Caco-2 (cell line): ENCODE results near the gene CACNA1G. TPM values are rescaled to one million over a fixed set of nuclear protein-coding genes. Genes with fewer than 3 reads are reported as not detected.
A peak's percentile ranks its signal among the peaks of the same experiment; 100 is the strongest.

Experiments
- BruUV-seq: library from RNA; stranded (reverse); fragments of 400-500 nt; replicated peaks from 2 replicates; lab custom pipeline; 2021; lab: Mats Ljungman, UMichigan
- CTCF ChIA-PET: fragments of 300-600 bp; sonication (Branson Sonifier 250); formaldehyde crosslinking; loops from one replicate; lab custom pipeline; 2022; ENCODE audit warnings: antibody characterized with exemption; lab: Charles Lee
- POLR2A ChIA-PET: fragments of 300-600 bp; sonication (Branson Sonifier 250); formaldehyde crosslinking; loops from one replicate; lab custom pipeline; 2022; ENCODE audit warnings: antibody characterized with exemption; lab: Charles Lee
- DNase-seq, 2 experiments: peaks; one replicate each; pipeline versions ENCODE4 v3.0.0 to v3.0.0-alpha.2; 2020 to 2022
- H3K27me3 ChIP-seq: replicated peaks from 2 replicates; pipeline ENCODE4 v1.6.0; 2011; ENCODE audit warnings: low read length; ENCODE audit not compliant: control insufficient read depth, insufficient read depth
- H3K36me3 ChIP-seq: 2 replicates; pipeline ENCODE4 v1.5.1; 2011; ENCODE audit warnings: low read length; ENCODE audit not compliant: control insufficient read depth, insufficient read depth
- H3K4me1 ChIP-seq: fragments of 250-450 bp; sonication (Bioruptor Pico); 2 replicates; pipeline ENCODE4 v1.5.1; 2020; ENCODE audit warnings: mild to moderate bottlenecking
- H3K4me3 ChIP-seq: 2 replicates; pipeline ENCODE4 v1.5.1; 2011; ENCODE audit warnings: low read depth, mild to moderate bottlenecking, control low read depth, low read length
- H3K9me3 ChIP-seq: fragments of 250-450 bp; sonication (Bioruptor Pico); 2 replicates; pipeline ENCODE4 v1.5.1; 2020; ENCODE audit warnings: mild to moderate bottlenecking, moderate library complexity
- H3K27ac Mint-ChIP-seq: one replicate; pipeline ENCODE4 v1.8.0; 2022; ENCODE audit warnings: mixed read lengths; ENCODE audit not compliant: unreplicated experiment
- H3K27me3 Mint-ChIP-seq: one replicate; pipeline ENCODE4 v1.8.0; 2022; ENCODE audit warnings: mixed read lengths; ENCODE audit not compliant: insufficient read depth, unreplicated experiment
- H3K36me3 Mint-ChIP-seq: one replicate; pipeline ENCODE4 v1.8.0; 2022; ENCODE audit warnings: mild to moderate bottlenecking, mixed read lengths; ENCODE audit not compliant: insufficient read depth, unreplicated experiment
- H3K4me1 Mint-ChIP-seq: one replicate; pipeline ENCODE4 v1.8.0; 2022; ENCODE audit warnings: low read depth, mixed read lengths; ENCODE audit not compliant: unreplicated experiment
- H3K4me3 Mint-ChIP-seq: one replicate; pipeline ENCODE4 v1.8.0; 2022; ENCODE audit warnings: mild to moderate bottlenecking, moderate library complexity, mixed read lengths; ENCODE audit not compliant: unreplicated experiment
- H3K9me3 Mint-ChIP-seq: one replicate; pipeline ENCODE4 v1.8.0; 2022; ENCODE audit warnings: mixed read lengths; ENCODE audit not compliant: unreplicated experiment
- intact Hi-C: fragments of 100-400 bp; cut with micrococcal nuclease; formaldehyde crosslinking; loops from one replicate; pipeline ENCODE4 v1.10.0; 2022; ENCODE audit not compliant: unreplicated experiment
- total RNA-seq: library from RNA; stranded (reverse); gene quantifications from 2 replicates; pipeline ENCODE4 v1.2.3, GENCODE V29; 2022
- TF ChIP-seq, protein P1 (sequence below), 2 experiments: fragments of 200-600 bp in 1 of 2; IDR thresholded peaks; 1 replicate in 1 of 2; 2 replicates in 1 of 2; pipeline versions ENCODE4 v1.5.1 to v1.8.0; 2011 to 2022; ENCODE audit warnings: antibody characterized with exemption in 1 of 2, control low read depth in 1 of 2, inconsistent platforms in 1 of 2, low read depth in 1 of 2, low read length in 1 of 2, mild to moderate bottlenecking in 1 of 2, moderate library complexity in 1 of 2; ENCODE audit not compliant: insufficient read depth in 1 of 2, severe bottlenecking in 1 of 2, unreplicated experiment in 1 of 2

The CACNA1G gene
- total RNA-seq, 1 experiment from 2014 or later: 1.4 TPM

DNA sequence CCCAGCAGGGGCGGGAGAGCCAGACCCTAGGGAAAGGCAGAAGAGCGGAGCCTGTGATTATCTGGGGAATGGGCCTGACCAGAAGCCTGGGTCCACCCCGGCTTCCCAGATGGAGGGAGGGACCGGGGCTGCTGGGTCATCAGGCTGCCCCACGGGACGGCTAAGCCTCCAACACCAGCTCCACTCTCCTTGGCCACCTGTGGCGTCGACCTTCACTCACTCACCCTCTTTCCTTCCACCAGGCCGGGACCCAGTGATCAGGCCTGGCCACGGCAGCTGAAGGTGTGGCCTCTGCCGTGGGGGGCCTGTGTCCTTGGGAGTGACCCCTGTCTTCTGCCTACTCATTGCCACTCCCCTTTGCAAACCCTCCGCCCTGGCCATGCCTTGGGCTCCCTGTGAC, 51.8 kb downstream of the CACNA1G start:
- TF ChIP-seq, protein P1, sequence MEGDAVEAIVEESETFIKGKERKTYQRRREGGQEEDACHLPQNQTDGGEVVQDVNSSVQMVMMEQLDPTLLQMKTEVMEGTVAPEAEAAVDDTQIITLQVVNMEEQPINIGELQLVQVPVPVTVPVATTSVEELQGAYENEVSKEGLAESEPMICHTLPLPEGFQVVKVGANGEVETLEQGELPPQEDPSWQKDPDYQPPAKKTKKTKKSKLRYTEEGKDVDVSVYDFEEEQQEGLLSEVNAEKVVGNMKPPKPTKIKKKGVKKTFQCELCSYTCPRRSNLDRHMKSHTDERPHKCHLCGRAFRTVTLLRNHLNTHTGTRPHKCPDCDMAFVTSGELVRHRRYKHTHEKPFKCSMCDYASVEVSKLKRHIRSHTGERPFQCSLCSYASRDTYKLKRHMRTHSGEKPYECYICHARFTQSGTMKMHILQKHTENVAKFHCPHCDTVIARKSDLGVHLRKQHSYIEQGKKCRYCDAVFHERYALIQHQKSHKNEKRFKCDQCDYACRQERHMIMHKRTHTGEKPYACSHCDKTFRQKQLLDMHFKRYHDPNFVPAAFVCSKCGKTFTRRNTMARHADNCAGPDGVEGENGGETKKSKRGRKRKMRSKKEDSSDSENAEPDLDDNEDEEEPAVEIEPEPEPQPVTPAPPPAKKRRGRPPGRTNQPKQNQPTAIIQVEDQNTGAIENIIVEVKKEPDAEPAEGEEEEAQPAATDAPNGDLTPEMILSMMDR (IDR thresholded peaks at IDR 0.05; ENCODE audit: insufficient read depth in 1 of 2, low read depth in 1 of 2, low read length in 1 of 2, severe bottlenecking in 1 of 2, unreplicated experiment in 1 of 2): no peak
- Mint-ChIP-seq H3K4me3 (no peak overlapping the region), H3K4me1 (no peaks in the 10 kb centered on the region), H3K9me3 (no peaks in the 10 kb centered on the region), H3K36me3 (no peaks in the 10 kb centered on the region), H3K27me3 (no peaks in the 10 kb centered on the region), H3K27ac (no peak overlapping the region)
- intact Hi-C loops: no loop called here
- ChIA-PET POLR2A (no interaction called here), CTCF (interaction anchor here (0.6 to 1.7 kb wide), 5 partner anchors 14 to 93 kb away, joined by 3 to 8 read pairs (median 4); partner anchors contain the start of gene CACNA1G)
- H3K9me3 ChIP-seq: no peaks in the 10 kb centered on the region
- H3K4me1 ChIP-seq: no peaks in the 10 kb centered on the region
- no peak for DNase-seq
- H3K27me3 ChIP-seq: no peaks in the 10 kb centered on the region
- H3K36me3 ChIP-seq: no peaks in the 10 kb centered on the region
- H3K4me3 ChIP-seq: no peak overlapping the region
- BruUV-seq: no TSS peak

DNA sequence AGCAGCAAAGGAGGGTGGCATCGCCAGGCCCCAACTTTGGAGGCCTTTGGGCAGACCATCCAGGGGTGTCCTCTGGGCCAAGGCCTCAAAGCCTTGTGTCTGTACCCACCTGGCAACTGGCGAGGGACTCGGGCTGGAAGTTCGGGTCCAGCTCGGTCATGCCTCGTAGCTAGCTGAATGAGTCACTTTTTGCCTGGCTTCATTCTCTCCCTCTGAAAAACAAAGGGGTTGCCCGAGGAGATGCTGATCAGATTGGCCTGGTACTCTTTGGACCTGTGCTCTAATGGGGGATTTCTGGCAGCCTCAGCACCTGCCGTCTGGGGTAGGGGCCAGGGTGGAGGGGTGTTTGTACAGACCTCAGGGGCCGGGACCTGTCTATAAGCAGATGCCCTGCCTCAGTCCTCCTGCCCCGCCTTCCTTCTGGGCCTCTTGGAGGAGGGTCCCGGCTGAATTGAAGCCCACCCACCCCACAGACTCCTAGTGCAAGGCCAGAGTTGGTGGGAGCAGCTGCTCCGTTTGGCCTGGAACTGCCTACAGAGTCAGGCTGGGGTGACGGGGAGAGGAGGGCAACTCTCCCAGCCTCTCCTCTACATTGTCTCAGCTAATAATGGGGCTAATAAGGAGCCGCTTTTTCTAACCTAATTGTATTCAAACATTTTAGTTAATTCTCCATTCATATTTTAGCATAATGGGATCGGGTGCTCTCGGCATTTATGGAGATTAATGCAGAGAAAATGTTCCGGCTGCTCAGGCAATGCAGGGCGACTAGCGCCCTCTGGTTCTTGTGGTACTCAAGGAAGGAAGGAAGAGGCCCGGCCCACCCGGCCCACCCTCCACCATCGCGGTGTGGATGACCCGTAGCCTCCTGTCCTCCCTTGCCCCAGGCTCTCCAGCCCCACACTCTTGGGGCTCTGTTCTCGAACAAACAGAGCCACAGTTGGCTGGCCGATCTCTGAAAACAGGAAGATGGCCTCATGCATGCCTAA, 52.8 kb downstream of the CACNA1G start:
- Histone ChIP-seq H3K27me3 (no peaks in the 10 kb centered on the region), H3K36me3 (no peaks in the 10 kb centered on the region), H3K4me1 (no peaks in the 10 kb centered on the region), H3K4me3 (no peak overlapping the region), H3K9me3 (no peaks in the 10 kb centered on the region)
- Mint-ChIP-seq H3K27ac (no peak overlapping the region), H3K4me1 (no peaks in the 10 kb centered on the region), H3K4me3 (no peak overlapping the region), H3K27me3 (no peaks in the 10 kb centered on the region), H3K36me3 (no peaks in the 10 kb centered on the region), H3K9me3 (no peaks in the 10 kb centered on the region)
- BruUV-seq: no TSS peak
- ChIA-PET CTCF (interaction anchor here (0.6 to 1.7 kb wide), 4 partner anchors 13 to 92 kb away, joined by 4 to 8 read pairs (median 6); partner anchors contain the start of gene CACNA1G), POLR2A (no interaction called here)
- TF ChIP-seq, protein P1 (IDR thresholded peaks at IDR 0.05; ENCODE audit: insufficient read depth in 1 of 2, low read depth in 1 of 2, low read length in 1 of 2, severe bottlenecking in 1 of 2, unreplicated experiment in 1 of 2): peak; percentile 22 to 23
- DNase-seq: no peak
- intact Hi-C loops: no loop called here

DNA sequence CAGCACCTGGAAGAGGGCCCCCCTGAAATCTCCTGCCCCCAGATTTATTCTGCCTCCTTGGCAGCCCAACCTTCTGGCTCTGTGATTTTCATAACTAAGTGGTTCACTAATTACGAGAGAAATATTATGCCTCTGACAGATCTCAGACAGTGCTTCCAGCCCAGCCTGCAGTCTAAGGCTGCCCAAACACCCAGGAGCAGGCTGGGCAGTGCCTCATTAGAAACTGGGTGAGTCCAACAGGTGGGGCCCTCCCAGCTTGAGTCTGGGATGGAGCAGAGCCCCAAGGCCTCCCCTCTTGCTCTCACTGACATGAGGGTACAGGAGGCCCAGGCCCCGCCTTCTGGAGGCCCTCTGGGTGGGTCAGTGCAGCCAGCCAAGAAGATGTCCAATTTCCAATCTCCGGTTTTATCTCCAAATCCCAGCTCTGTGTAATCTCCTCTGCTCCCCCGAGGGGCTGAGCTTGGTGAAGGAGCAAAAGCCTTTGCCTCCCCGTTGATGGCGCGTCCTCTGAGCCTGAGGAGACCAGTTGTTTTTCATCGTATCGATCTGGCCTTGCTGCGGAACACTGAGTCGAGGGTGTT, 54.0 kb downstream of the CACNA1G start:
- DNase-seq: no peak
- Mint-ChIP-seq H3K36me3 (no peaks in the 10 kb centered on the region), H3K4me3 (no peak overlapping the region), H3K27me3 (no peaks in the 10 kb centered on the region), H3K27ac (no peak overlapping the region), H3K9me3 (no peaks in the 10 kb centered on the region), H3K4me1 (no peaks in the 10 kb centered on the region)
- H3K4me3 ChIP-seq: no peak overlapping the region
- TF ChIP-seq, protein P1 (IDR thresholded peaks at IDR 0.05; ENCODE audit: insufficient read depth in 1 of 2, low read depth in 1 of 2, low read length in 1 of 2, severe bottlenecking in 1 of 2, unreplicated experiment in 1 of 2): no peak
- H3K4me1 ChIP-seq: no peaks in the 10 kb centered on the region
- no peaks in the 10 kb centered on the region for H3K9me3 ChIP-seq
- no peaks in the 10 kb centered on the region for H3K27me3 ChIP-seq
- intact Hi-C loops: no loop called here
- BruUV-seq: no TSS peak
- ChIA-PET CTCF (no interaction called here), POLR2A (interaction anchor here (0.7 kb wide), 1 partner anchor 11 kb away, joined by 3 read pairs; no protein-coding TSS in a partner anchor)
- no peaks in the 10 kb centered on the region for H3K36me3 ChIP-seq
